Measurements from ENCODE around the gene CMYA5.
A peak's percentile ranks its signal among the peaks of the same experiment; 100 is the strongest.
"Not testable (repeated sequence)": the region's sequence is repeated elsewhere in the genome, so short reads cannot be mapped to it uniquely, and the experiment has no call there.

The CMYA5 gene

DNA sequence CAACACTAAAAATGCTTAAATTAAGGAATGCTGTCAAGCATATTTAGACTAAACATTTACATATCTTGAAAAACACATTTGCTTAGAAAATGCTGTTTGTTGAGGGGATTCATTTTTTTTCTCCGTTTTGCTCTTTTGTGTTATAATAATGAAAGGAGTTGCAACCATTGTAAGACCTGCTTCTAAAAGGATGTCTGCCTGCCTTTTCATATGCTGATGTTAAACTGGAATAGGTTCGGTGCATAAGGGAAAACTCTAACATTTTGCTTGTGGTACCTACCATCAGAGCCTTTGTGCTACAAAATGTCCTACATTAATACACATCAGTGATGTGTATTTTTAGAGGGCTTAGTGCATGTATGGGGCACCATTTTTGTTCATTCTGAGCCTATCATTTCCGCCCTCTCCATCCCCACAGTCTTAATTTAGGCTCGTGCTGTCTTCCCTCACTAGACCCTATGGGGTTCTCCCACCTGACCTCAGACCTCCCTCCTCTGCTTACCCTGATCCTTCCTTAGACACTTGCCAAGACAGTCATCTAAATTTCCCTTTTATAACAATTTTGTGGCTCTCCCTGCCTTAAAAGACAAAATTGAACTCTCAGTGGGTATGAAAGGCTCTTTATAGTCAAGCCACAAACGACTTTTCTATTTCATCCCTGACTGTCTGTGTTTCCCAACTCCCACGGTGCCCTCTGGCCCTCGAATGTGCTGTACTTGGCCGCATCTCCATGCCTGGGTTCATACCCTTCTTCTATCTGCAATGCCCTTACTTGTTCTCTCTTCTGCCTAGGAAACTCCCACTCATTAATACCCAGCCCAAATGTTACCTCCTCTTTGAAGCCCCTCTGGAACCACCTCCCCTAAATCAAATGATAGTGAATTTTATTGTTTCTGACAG lies 61.2 kb downstream of the CMYA5 start:
- DNase-seq = no peak

- DNase-seq = no peak
Observed at GRCh38 chr5:79753092-79753491, 63.5 kb downstream of the CMYA5 start.

DNA sequence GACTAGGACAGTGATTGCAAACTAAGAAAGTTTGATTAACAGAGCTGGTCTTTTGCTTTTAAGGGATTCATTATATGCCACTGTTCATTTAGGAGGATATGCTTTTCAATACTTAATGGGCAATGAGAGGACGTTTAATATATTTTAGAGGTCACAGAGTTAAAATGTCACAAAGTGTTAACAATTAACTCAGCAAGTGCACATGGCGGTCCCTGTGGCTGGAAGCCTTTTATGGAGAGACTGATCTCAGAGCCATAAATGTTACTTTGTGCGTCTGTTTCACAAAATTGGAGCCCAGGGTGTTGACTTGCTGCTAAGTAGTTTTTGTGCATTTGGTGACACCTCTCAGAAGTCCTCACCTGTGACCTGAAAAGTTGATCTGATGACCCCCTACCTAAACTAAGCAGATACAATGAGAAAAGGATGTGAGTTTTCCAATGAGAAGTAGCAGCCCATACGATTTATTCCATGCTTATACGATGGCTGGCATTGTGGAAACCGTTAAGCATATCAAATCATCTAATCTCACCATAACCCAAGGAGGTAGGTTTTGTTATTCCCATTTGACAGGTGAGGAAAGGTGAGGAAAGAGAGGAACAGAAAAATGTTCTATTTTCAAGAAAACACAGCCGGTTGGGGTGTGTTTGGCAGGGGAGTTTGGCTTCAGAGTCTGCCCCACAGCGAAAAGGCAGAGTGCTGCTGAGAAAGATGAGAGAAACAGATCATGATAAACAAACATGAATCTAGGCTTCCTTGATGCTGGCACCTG lies 64.4 kb downstream of the CMYA5 start:
- DNase-seq = no peak

DNA sequence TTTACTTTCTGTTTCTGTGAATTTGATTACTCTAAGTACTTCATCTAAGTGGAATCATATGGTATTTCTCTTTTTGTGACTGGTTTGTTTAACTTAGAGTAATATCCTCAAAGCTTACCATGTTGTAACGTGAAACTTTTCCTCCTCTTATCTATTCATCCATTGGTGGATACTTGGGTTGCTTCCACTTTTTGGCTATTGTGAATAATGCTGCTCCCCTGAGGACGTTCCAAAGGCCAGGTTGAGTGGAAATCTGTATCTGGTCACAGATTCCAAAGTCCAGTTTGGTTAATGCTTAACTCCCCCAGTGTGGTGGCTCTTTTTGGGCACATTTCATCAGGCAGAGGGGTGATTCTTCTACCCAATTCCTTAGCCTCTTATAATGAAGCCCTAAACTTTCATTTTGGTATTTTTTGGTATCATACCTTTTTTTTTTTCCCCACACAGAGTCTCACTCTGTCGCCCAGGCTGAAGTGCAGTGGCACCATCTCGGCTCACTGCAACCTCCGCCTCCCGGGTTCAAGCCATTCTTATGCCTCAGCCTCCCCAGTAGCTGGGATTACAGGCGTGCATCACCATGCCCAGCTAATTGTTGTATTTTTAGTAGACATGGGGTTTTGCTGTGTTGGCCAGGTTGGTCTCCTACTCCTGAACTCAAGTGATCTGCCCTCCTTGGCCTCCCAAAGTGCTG lies 65.4 kb downstream of the CMYA5 start:
- no peak for DNase-seq

DNA sequence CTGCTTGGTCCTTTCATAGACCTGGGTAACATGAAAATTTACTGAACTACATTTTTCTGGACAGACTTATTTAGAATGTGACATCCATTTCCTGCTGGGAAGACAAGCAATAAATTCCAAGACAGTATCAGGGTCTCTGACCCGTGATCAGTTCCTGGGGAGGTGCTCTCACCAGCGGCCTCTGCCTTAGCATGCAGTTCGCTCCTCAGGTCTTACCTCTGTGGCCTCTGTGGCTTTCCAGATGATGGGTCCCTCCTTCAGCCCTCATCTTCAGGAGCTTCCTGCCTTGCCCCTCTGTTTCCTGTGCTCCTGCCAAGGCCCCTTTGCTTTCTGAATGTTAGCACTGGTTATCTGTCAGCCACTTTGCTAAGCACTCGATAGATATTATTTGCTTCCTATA lies 66.4 kb downstream of the CMYA5 start:
- DNase-seq = no peak

DNA sequence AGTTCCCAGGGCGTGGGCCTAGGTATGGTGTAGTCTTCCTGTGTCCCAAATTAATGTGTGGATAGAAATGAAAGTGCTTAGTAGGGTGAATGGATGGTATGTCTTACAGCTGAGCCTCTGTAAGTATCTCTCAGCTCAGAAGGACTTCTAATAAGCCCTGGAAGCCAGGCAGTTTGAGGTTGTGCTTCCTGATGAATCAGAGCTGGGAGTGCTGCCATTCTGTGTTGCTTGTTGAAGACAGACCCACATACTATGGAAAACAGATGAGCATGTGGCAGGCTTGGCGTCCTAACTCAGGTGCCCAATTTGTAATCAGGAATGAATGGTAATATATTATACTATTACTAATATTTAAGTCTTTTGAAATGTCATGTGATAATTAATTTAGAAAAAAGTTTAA lies 69.8 kb downstream of the CMYA5 start:
- DNase-seq = no peak

DNA sequence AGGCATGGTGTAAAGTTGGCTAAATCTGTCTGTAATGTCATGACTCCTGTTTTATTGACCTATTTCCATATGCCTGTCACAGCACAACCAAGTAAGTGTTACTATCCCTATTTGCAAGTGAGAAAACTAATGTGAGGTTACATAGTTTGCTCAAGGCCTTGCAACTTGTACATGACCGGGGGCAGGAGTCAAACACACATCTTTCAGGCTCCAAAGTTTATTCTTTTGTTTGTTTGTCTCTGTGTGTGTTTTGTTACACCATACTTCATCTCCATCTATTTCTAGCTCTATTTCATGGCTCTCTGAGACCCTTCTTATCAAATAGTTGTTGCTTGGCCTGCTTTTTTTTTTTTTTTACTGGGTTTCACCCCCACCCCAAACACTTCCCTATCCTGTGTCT lies 70.2 kb downstream of the CMYA5 start:
- no peak for DNase-seq

DNA sequence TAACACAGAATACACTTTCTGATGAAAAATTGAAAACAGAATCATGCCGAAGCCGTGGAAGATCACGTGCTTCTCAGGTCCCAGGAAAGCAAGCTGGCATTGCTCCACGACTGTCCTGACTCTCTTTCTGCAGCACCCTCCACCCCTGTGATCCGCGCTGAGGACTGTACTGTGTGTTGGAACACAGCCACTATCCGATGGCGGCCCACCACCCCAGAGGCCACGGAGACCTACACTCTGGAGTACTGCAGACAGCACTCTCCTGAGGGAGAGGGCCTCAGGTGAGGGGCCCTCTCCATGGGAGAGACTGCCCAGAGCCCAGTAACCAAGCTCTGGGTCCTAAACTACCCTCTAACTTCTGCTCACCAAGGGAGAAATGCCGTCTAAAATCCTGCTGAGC lies 73.3 kb downstream of the CMYA5 start:
- DNase-seq = no peak

DNA sequence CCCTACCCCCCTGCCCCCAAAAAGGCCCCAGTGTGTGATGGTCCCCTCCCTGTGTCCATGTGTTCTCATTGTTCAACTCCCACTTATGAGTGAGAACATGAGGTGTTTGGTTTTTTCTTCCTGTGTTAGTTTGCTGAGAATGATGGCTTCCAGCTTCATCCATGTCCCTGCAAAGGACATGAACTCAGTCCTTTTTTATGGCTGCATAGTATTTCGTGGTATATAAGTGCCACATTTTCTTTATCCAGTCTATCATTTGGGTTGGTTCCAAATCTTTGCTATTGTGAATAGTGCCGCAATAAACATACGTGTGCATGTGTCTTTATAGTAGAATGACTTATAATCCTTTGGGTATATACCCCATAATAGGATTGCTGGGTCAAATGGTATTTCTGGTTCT lies 74.5 kb downstream of the CMYA5 start:
- not testable (repeated sequence) for DNase-seq

GRCh38 chr5:79771387-79771786 lies 81.8 kb downstream of the CMYA5 start:
- DNase-seq = no peak

- DNase-seq = no peak
Observed at GRCh38 chr5:79772651-79773050, 83.0 kb downstream of the CMYA5 start.

DNA sequence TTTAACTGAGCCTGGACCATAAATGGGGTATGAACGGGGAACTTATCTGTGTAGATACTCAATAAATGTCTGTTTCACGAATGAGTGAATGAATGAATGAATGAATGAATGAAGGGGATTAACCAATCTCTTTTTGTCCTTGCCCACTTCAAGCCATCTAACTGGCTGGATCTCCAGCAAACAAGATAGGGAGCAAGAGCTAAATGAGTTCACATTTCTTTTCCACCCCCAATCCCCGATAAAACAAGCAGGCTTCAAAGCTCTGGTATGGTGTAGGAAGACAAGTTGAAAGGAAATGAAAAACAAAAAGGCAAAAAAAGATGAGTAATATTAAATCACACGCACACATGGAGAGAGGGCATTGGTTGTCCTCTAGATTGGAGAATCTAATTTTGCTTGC lies 84.0 kb downstream of the CMYA5 start:
- no peak for DNase-seq

- DNase-seq = no peak
Observed at GRCh38 chr5:79774171-79774854, 84.7 kb downstream of the CMYA5 start.

DNA sequence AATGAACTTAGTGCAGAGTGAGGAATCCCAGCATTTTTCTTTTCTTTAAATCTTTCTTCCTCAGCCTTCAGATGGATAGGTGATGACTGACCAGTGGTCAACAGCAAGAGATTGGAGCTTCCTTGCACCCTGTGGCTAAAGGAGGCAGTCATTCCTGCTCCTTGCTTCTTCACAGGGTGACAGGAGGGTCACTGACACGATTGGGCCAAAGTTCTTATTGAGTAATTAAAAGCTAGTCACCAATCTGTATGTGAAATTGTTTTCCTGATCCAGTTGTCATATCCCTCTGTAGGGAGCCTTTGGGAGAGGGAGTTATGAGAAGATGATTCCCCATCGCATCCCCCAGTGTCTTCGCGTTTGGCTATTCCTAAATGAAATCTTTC lies 85.2 kb downstream of the CMYA5 start:
- no peak for DNase-seq

DNA sequence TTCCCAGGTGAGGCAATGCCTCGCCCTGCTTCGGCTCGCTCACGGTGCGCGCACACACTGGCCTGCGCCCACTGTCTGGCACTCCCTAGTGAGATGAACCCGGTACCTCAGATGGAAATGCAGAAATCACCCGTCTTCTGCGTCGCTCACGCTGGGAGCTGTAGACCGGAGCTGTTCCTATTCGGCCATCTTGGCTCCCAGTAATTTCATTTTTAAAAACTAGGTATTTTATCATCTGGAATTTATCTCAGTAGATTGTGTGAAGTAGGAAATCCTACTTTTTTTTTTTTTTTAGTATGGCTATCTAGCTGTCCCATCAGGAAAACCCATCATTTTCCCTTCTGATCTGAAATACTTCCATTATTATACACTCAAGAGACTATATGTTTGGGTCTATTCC lies 95.1 kb downstream of the CMYA5 start:
- DNase-seq = not testable (repeated sequence)

GRCh38 chr5:79785983-79786382 lies 96.3 kb downstream of the CMYA5 start:
- no peak for DNase-seq

- DNase-seq = no peak
Observed at GRCh38 chr5:79787448-79787847, 97.8 kb downstream of the CMYA5 start.

DNA sequence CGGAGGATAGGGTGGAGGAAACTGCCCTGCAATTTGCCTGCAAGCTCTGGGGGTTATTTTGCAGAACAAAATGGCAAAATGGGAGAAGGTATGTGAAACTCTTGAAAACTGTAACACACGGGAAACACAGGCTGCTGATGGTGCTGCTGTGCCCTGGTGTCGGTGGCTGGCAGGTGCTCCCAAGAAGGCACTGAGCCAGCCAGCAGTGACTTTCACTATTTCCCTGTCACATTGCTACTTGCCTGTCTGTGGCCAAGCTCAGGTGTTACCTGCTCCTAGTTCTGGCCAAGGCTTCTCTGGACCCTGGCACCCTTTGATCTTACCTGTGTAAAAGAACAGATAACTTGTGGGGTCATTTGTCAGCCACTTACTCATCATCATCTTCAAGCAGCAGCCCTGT lies 102.2 kb downstream of the CMYA5 start:
- no peak for DNase-seq

DNA sequence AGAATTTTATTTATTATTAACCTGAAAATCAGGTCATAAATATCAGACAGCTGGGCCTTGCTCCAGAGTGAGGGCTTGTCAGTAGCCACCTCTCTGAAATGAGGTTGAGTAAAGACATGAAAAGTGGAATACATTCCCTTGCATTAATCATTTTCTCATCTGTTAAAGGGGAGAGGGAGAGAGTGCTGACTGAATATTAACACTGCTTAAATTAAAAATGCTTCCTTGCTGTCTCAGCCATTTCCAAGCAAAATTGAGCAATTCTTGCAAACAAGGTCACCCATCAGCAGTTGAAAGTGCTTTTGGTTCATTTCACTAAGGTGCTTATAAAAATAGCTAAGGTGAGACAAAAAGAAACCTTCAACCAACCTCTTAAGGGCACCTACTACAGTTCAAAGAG lies 102.8 kb downstream of the CMYA5 start:
- DNase-seq = no peak

DNA sequence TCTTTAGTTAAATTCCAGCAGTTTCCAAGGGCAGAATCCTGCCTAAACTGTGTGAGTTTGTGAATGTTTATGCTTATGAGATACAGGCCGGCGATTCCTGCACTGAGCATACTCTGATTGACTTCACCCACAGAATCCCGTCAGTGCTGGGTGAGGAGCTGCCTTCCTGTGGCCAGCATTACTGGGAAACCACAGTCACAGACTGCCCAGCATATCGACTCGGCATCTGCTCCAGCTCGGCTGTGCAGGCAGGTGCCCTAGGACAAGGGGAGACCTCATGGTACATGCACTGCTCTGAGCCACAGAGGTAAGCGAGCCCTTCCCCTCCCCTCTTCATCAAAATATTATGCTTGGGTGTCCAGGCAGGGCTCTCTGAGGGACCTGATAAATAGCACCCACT lies 103.7 kb downstream of the CMYA5 start:
- DNase-seq = no peak

- no peak for DNase-seq
Observed at GRCh38 chr5:79793722-79794121, 104.1 kb downstream of the CMYA5 start.

DNA sequence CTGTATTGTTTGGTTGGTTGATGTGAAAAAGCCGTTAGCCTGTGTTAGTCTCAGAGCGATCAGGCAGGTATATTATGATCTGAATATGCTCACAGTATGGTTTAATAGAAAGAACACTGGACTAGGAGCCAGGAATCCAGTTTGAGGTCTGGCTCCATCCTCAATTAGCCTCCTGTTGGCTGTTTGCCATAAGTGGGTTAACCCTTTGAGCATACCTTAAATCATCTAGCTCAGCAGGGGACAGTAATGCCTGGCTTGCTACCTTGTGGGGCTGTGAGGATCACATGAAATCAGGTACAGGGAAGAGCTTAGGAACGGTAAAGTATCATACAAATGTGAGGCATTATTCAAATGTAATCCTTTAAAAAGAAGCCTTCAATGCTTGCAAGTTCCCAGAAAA lies 104.7 kb downstream of the CMYA5 start:
- peak; percentile 53 for DNase-seq

- DNase-seq = no peak
Observed at GRCh38 chr5:79795764-79796398, 106.2 kb downstream of the CMYA5 start.

Measured in NCI-H1105 (cell line).